ENCODE data around the gene EVX1.

EVX1 gene

GRCh38 chr7:27250557-27251070 is 8.0 kb downstream of the EVX1 start:
- no peak for DNase-seq

GRCh38 chr7:27251136-27251651 is 8.6 kb downstream of the EVX1 start:
- no peak for DNase-seq

DNA sequence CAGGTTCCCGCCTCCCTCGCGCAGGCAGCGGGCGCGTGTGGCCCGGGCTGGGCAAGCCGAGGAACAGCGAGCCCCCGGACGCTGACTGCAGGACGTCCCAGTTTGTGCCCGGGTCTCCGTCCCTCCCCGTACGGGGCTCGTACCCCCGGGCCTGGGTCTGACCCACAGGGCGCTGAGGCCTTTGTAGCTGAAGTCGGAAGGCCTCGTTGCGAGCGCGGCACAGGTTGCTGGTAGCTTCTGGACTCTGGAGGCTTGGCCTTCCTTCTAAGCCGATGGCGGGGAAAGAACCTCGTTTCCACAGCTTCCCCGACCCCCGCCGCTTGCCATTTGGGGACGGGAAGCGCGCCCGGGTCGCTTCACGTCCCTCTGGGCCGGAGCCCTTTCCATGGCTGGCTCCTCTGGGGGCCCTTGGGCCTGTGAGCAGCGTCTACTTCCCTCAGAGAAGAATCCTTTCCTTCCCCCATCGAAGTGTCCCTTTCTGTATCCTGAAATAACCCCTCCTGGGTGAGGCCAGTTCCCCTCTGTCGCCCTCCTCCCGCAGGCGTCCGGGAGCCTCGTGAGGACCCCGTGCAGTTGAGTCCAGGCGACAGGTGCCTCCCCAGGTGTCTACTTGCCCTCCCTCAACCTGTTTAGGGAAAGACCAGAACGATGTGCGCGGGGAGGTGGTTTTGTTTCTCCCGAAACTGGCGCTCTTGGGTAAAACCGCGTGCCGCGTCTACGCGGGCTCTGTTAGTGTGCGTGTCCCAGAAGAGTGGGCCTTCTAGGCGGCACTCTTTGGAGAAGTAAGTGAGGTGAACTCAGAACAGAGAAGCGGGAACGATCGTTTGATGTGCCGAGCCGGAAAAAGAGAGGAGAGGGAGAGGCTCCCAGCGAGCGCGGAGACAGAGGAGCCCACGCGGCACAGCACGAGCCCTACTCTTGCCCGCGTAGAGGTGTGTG is 9.3 kb downstream of the EVX1 start:
- DNase-seq, result no peak

GRCh38 chr7:27254625-27255024 is 12.0 kb downstream of the EVX1 start:
- DNase-seq, result no peak

GRCh38 chr7:27260211-27260610 is 17.6 kb downstream of the EVX1 start:
- DNase-seq, result no peak

DNA sequence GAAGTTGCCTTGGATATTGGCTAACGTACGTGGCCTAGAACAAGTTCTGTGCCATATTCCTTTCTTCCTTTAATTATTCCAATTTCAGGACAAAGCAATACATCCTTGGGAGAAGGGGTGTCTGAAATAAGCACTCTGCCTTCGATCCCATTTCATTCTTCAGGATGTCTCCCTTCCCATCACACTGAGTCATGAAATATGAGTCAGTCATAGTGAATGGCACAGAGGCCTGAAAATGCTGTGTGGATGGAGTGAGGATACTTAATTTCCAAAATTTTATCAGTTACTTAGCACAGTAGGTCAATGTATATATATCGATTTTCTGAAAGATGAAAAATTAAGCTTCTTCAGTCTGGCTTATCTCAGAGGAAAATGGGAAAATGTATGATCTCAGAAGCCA is 19.5 kb downstream of the EVX1 start:
- DNase-seq, result no peak

DNA sequence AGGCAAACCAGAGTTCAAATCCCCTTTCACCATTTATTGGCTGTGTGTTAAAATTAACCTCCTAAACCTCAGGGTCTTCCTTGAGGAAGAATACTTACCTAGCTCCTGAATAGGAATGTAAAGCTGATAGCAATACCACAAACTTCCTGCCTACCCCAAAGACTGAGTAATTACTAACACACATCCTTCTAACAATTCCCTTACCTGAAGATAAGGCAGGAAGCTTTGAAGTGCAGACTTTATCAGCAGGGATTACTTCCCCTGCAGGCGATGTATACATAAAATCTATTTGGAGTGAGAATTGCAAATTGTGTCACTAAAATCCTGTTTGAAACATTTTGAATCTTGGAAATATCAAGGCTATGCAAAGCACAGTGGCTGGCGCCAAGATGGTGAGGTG is 21.2 kb downstream of the EVX1 start:
- DNase-seq, result no peak

DNA sequence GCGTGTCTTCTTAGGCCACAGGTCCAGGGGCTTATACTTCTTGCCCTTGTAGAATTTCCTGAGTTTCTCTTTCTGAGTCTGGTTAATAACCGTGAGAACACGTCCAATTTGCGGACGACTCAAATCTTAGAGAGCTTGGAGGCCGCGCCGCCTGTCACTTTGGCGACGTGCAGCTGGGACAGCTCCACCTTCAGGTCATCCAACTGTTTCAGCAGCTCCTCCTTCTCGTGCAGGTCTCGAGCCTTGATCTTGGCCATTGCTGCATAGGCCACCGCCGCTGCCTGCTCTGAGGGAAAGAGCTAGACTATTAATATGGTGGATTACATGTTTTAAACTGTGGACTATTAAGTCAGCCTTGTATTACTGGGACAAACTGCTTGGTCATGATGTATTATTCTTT is 26.9 kb downstream of the EVX1 start:
- no peak for DNase-seq

- DNase-seq, result no peak
Observed at GRCh38 chr7:27271384-27271783, 28.8 kb downstream of the EVX1 start.

DNA sequence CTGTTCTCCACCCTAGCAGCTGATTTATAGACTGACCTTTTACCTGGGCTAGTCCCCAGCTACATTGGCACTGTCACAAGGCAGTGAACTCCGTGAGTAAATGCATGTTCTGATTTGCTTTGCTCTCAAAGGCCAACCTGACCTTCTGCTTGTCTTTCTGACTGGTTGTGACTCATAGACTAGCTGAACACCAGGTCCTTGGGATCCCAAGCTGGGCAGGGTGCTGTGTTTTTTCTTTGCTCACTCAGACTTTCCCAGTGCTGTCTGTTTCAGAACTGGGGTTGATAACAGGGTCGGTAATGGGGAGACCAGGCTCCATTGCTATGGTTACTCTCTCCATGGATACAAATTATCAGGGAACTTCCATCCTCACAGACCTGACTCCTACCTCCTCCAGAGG is 35.0 kb downstream of the EVX1 start:
- no peak for DNase-seq

- DNase-seq, result no peak
Observed at GRCh38 chr7:27283558-27283957, 41.0 kb downstream of the EVX1 start.

DNA sequence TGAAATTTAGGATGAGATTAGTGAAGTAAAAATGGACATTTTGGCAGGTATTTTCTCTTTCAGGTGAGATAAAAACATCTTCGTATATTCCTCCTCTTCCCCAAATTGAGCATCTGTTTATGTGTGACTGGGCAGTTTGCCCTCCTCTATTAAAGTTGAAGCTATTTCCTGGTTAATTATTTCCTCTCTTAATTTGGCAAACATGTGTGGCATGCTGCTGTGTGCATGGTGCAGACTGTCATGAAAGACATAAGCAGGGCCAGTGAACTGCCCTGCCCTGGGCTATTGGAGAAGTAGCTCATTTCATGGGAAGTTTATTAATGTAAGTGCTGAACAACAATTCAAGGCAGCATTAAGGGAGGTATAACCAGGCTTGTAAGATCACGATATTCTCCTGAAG is 52.6 kb downstream of the EVX1 start:
- no peak for DNase-seq

GRCh38 chr7:27297356-27297755 is 54.8 kb downstream of the EVX1 start:
- no peak for DNase-seq

Measured in inflammatory macrophage treated with lipopolysaccharide for 1 hour (primary cell).